Loucy (cell line): ENCODE data around the gene NPHP4.

Experiments
- H2AFZ ChIP-seq: fragments of 200-600 bp; sonication (generic); 2 replicates; pipeline ENCODE4 v1.6.0; 2016; ENCODE audit warnings: antibody characterized with exemption, mild to moderate bottlenecking, low read length, moderate library complexity
- H3F3A ChIP-seq: fragments of 200-600 bp; 2 replicates; pipeline ENCODE4 v1.6.0; 2016; ENCODE audit warnings: antibody characterized with exemption, low read depth, mild to moderate bottlenecking
- H3K27me3 ChIP-seq: fragments of 200-600 bp; sonication (generic); 2 replicates; pipeline ENCODE4 v1.6.1; 2014; ENCODE audit warnings: low read length, mild to moderate bottlenecking; ENCODE audit not compliant: insufficient read depth, poor library complexity, severe bottlenecking
- H3K36me3 ChIP-seq: fragments of 200-600 bp; sonication (generic); 2 replicates; pipeline ENCODE4 v1.6.1; 2016; ENCODE audit warnings: low read length; ENCODE audit not compliant: insufficient read depth
- H3K4me1 ChIP-seq: fragments of 200-600 bp; sonication (generic); 2 replicates; pipeline ENCODE4 v1.5.1; 2014; ENCODE audit warnings: low read length, mild to moderate bottlenecking; ENCODE audit not compliant: insufficient read depth, poor library complexity, severe bottlenecking
- H3K4me2 ChIP-seq: fragments of 200-600 bp; sonication (generic); 2 replicates; pipeline ENCODE4 v1.6.0; 2014; ENCODE audit warnings: antibody characterized with exemption, low read length, low read depth, mild to moderate bottlenecking; ENCODE audit not compliant: poor library complexity, severe bottlenecking
- H3K4me3 ChIP-seq: fragments of 200-600 bp; sonication (generic); 2 replicates; pipeline ENCODE4 v1.5.1; 2014; ENCODE audit warnings: low read length, mild to moderate bottlenecking, mixed read lengths; ENCODE audit not compliant: poor library complexity, severe bottlenecking
- H3K79me2 ChIP-seq: fragments of 200-600 bp; sonication (generic); 2 replicates; pipeline ENCODE4 v1.6.1; 2014; ENCODE audit warnings: low read length; ENCODE audit not compliant: insufficient read depth
- H3K9ac ChIP-seq: fragments of 200-600 bp; sonication (generic); 2 replicates; pipeline ENCODE4 v1.6.0; 2014; ENCODE audit warnings: mild to moderate bottlenecking, low read depth, low read length, moderate library complexity; ENCODE audit not compliant: poor library complexity, severe bottlenecking
- H3K9me2 ChIP-seq: fragments of 200-600 bp; sonication (generic); replicated peaks from 2 replicates; pipeline ENCODE4 v1.6.1; 2016; ENCODE audit warnings: low read depth, low read length, mixed read lengths
- H3K9me3 ChIP-seq: fragments of 200-600 bp; sonication (generic); 2 replicates; pipeline ENCODE4 v1.6.1; 2014; ENCODE audit warnings: mild to moderate bottlenecking, antibody characterized with exemption, low read length, low read depth; ENCODE audit not compliant: insufficient read depth
- H4K20me1 ChIP-seq: fragments of 200-600 bp; sonication (generic); 2 replicates; pipeline ENCODE4 v1.6.0; 2014; ENCODE audit warnings: antibody characterized with exemption, low read length, mild to moderate bottlenecking; ENCODE audit not compliant: insufficient read depth, poor library complexity, severe bottlenecking
- EZH2phosphoT487 ChIP-seq: fragments of 200-600 bp; IDR thresholded peaks from 2 replicates; pipeline ENCODE4 v1.6.1; 2018; ENCODE audit warnings: antibody characterized with exemption, mild to moderate bottlenecking, moderate library complexity, borderline replicate concordance
- TF ChIP-seq, protein P1 (sequence below): fragments of 200-600 bp; sonication (generic); conservative IDR thresholded peaks from 2 replicates; pipeline ENCODE4 v1.5.1; 2014; ENCODE audit warnings: mild to moderate bottlenecking, antibody characterized with exemption, low read length

NPHP4 gene

DNA sequence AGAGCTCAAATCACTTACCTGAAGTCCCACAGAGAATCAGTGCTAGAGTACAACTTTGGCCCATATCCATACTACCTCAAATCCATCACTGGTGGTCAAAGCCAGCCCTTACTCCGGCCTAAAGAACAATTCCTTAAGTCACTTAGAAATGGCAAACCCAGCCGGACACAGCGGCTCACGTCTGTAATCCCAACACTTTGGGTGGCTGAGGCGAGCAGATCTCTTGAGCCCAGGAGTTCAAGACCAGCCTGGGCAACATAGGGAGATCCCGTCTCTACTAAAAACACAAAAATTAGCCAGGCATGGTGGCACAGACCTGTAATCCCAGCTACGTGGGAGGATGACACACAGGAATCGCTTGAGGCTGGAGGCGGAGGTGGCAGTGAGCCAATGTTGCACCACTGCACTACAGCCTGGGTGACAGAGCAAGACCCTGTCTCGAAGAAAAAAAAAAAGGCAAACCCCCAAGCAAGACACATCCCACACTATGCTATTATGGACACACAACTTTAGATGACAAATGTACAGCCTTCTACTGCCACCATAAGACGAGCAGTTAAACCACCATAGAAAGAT, 24.0 kb downstream of the NPHP4 start:
- Histone ChIP-seq H3K9me2 (no peaks in the 10 kb centered on the region), H2AFZ (no peak overlapping the region), H3K4me3 (no peak overlapping the region), H3F3A (no peaks in the 10 kb centered on the region), H3K4me1 (no peaks in the 10 kb centered on the region), H3K4me2 (no peak overlapping the region), H3K27me3 (no peaks in the 10 kb centered on the region), H3K79me2 (no peaks in the 10 kb centered on the region), H3K9me3 (no peaks in the 10 kb centered on the region), H4K20me1 (no peaks in the 10 kb centered on the region), H3K36me3 (peaks cover 14% of the 10 kb centered on the region; the same call in 1 of the 2 replicates), H3K9ac (no peak overlapping the region)
- no peak for TF ChIP-seq EZH2phosphoT487
- TF ChIP-seq, protein P1, sequence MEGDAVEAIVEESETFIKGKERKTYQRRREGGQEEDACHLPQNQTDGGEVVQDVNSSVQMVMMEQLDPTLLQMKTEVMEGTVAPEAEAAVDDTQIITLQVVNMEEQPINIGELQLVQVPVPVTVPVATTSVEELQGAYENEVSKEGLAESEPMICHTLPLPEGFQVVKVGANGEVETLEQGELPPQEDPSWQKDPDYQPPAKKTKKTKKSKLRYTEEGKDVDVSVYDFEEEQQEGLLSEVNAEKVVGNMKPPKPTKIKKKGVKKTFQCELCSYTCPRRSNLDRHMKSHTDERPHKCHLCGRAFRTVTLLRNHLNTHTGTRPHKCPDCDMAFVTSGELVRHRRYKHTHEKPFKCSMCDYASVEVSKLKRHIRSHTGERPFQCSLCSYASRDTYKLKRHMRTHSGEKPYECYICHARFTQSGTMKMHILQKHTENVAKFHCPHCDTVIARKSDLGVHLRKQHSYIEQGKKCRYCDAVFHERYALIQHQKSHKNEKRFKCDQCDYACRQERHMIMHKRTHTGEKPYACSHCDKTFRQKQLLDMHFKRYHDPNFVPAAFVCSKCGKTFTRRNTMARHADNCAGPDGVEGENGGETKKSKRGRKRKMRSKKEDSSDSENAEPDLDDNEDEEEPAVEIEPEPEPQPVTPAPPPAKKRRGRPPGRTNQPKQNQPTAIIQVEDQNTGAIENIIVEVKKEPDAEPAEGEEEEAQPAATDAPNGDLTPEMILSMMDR = no peak

GRCh38 chr1:5967351-5968160, 24.7 kb downstream of the NPHP4 start:
- Histone ChIP-seq H3K9ac (no peak overlapping the region), H3K36me3 (peaks cover 17% of the 10 kb centered on the region; the same call in 1 of the 2 replicates), H4K20me1 (no peaks in the 10 kb centered on the region), H3F3A (no peaks in the 10 kb centered on the region), H3K79me2 (no peaks in the 10 kb centered on the region), H3K4me2 (no peak overlapping the region), H3K9me2 (no peaks in the 10 kb centered on the region), H3K9me3 (no peaks in the 10 kb centered on the region), H2AFZ (no peak overlapping the region), H3K4me1 (no peaks in the 10 kb centered on the region), H3K27me3 (no peaks in the 10 kb centered on the region), H3K4me3 (no peak overlapping the region)
- TF ChIP-seq, protein P1 = no peak
- no peak for TF ChIP-seq EZH2phosphoT487

GRCh38 chr1:5966543-5967205, 25.6 kb downstream of the NPHP4 start:
- no peaks in the 10 kb centered on the region for H3K79me2 ChIP-seq
- H3K9me3 ChIP-seq = no peaks in the 10 kb centered on the region
- H4K20me1 ChIP-seq = no peaks in the 10 kb centered on the region
- no peaks in the 10 kb centered on the region for H3K27me3 ChIP-seq
- H3K9ac ChIP-seq = no peak overlapping the region
- TF ChIP-seq EZH2phosphoT487 = no peak
- TF ChIP-seq, protein P1 = no peak
- no peak overlapping the region for H2AFZ ChIP-seq
- no peaks in the 10 kb centered on the region for H3K9me2 ChIP-seq
- peaks cover 21% of the 10 kb centered on the region; the same call in 1 of the 2 replicates for H3K36me3 ChIP-seq
- H3K4me3 ChIP-seq = no peak overlapping the region
- H3K4me2 ChIP-seq = no peak overlapping the region
- H3F3A ChIP-seq = no peaks in the 10 kb centered on the region
- no peaks in the 10 kb centered on the region for H3K4me1 ChIP-seq
